Stimulated activated CD8-positive, alpha-beta memory T cell treated with anti-CD3 and anti-CD28 coated beads, Interleukin-2, amount 100 ng/mL, for 1 hour (primary cell): ENCODE results near the gene RPS28.
"Not testable (repeated sequence)": the region's sequence is repeated elsewhere in the genome, so short reads cannot be mapped to it uniquely, and the experiment has no call there.

Experiments used
- DNase-seq, 2 donors: peaks; one replicate each; pipeline ENCODE4 v3.0.0-alpha.2; 2020; ENCODE audit warnings: low read depth in 2 of 2

RPS28 gene

DNA sequence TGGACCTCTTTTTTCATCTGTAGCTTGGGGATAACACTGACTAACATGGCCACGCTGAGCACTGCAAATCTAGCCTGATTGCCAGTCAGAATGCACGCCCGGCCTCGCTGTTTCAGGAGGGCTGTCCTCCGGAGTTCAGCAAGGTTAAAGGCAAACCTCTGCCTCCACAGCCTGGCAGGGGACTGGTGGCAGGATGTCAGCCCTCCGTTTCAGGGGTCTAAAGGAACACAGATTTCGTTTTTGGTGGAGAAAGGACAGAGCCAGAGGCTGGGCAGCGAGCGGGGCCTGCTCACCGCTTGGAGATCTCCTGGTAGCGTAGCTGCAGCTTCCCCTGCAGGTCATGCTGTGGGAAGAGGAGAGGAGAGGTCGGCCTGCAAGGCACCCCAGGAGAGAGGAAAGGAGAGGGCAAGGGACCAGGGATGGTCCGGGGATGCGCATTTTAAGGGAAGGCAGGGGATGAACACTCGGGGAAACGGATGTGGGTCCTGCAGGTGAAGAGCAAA is 681 bp upstream of the RPS28 start:
- no peak for DNase-seq

DNA sequence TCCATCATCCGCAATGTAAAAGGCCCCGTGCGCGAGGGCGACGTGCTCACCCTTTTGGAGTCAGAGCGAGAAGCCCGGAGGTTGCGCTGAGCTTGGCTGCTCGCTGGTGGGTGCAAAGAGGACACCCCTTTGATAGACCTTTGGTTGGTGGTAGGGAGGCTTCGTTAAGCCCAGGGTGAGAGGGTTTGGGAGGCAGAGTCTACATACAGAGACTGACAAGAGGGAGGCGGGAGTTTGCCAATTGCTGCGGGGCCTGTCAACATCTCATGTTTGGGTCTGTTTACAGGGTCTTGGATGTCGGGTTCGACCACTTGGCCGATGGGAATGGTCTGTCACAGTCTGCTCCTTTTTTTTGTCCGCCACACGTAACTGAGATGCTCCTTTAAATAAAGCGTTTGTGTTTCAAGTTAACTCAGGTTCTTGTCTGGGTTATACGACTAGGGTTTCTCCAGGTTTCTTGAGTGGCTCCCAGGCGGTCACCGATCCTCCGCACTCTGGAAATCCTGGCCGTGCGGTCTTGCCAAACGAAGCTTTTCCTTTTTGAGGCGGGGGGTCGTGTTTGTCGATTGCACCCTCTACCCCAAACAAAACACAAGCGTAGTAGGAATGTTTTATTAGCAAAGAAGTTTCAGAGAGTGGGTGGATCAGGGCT is 816 bp downstream of the RPS28 start:
- DNase-seq: no peak

DNA sequence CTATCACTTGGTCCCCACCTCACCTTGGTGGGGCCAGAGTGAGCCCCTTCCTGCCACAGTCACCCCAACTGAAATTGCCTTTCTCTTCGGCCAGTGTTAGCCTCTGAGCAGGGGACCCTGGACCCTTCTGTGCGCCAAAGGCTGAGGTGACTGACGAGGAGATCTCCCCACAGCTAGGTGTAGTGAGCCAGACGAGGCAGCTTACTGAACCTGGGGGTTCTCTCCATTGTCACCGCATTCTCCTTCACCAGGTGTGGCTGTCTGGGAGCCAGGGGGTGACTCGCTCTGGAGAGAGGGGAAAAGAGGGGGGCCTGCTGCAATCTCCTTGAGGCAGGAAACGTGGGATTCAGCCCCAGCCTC is 1.3 kb downstream of the RPS28 start:
- DNase-seq: no peak

DNA sequence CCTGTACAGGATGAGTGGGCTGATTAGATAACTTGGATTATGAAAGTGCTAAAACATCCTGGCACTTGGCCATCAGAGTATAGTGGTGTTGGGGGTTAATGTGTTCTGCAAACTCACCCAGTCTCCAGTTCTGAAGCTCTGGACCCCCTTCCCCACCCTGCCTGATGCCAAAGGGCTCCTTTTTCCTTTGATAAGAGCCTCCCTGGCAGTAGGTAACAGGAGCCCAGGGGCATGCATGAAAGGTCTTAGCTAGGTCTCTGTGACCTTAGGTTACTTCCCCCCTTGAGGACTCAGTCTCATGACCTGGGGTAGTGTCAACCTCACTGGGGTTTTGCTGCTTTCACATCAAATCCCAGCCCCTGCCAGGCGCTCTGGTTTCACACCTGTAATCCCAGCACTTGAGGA is 2.5 kb downstream of the RPS28 start:
- no peak for DNase-seq

DNA sequence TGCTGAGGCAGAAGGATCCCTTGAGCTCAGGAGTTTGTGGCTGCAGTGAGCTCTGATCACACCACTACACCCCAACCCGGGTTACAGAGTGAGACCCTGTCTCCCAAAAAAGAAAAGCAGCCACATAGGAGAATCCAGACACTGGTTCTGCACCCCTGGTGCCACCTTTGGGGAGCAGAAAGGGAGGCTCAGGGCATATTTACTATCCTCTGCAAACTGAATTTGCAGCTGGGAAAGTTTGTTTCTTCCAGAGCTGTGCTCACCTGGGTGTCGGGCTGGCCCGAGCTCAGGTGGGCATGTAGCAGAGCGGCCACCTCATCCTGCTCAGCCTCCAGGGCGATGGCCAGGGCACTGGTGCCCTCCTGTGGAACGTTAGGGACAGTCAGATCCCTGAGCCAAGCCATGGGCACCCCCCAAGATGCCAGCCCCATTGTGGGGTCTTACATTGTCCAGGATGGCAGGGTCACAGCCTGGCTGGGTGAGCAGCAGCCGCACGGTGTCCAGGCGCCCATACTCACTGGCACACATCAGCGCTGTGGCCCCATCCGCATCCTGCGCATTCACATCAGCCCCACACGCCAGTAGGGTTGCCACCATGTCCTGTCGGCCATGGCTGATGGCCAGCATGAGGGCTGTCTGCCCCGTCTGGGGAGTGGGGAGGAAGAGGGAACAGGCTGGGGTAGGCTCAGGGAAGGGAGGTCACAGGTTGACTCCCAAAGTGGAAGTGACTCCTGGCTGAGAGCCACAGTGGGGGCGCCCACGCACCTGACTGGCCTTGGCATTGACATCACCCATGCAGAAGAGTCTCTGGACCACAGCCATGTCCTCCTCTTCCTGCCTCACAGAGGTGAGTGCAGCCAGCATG is 3.1 kb downstream of the RPS28 start:
- DNase-seq: no peak

DNA sequence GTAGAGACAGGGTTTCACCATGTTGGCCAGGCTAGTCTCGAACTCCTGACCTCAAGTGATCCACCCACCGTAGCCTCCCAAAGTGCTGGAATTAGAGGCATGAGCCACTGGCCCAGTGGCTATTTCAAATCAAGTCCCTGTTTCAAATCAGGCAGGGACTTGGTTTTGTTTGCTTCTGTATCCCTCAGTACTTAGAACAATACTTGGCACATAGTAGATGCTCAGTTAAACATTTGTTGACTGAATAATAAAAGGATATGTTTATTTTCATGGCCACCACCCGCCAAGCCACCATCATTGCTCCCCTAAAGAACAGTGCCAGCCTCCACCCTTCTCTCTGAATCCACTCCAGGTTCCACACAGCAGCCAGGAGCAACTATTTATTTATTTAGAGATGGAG is 4.2 kb downstream of the RPS28 start:
- DNase-seq: no peak

DNA sequence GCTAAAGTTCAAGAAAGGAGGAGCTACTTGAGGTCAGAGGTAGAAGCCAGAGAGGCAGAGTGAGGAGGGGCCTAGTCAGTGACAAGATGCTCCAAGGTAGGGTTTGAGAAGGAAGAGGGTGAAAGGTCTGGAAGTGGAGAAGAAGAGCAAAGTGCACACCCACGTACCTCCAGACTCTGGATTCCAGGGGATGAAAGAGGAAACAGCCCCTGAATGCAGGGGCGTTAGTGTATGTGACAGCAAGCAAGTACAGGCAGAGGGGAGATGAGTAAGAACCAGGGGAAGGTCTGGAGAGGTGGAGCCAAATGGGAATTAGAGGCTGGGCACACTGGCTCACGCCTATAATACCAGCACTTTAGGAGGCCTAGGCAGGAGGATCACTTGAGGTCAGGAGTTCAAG is 8.7 kb downstream of the RPS28 start:
- no peak for DNase-seq

DNA sequence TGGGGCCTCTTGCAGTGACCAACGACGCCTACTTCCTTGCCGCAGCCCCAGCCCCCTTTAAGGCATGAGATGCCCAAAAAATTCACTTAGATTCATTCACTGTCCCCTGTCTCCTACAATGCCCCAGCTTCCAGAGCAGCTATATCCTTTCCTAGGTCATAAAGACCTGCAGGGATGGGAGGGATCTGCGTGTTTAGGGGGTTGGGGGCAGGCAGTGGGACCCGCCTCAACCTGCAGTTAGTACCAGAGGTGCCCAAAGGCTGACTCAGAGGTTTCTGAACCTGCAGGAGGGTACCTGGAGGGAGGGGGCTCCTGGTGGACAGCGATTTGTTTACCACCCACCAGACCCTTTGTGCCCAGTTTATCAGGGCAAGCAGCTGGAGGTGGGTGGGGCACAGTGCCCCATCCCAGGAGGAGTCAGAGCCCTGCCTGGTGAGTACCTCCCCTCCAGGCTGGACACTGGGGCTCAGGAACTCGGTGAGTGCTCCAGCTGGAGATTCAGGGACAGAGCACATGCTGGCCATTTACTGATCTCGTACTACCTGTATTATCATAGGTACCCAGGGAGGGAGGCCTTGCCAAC is 10.1 kb downstream of the RPS28 start:
- no peak for DNase-seq

DNA sequence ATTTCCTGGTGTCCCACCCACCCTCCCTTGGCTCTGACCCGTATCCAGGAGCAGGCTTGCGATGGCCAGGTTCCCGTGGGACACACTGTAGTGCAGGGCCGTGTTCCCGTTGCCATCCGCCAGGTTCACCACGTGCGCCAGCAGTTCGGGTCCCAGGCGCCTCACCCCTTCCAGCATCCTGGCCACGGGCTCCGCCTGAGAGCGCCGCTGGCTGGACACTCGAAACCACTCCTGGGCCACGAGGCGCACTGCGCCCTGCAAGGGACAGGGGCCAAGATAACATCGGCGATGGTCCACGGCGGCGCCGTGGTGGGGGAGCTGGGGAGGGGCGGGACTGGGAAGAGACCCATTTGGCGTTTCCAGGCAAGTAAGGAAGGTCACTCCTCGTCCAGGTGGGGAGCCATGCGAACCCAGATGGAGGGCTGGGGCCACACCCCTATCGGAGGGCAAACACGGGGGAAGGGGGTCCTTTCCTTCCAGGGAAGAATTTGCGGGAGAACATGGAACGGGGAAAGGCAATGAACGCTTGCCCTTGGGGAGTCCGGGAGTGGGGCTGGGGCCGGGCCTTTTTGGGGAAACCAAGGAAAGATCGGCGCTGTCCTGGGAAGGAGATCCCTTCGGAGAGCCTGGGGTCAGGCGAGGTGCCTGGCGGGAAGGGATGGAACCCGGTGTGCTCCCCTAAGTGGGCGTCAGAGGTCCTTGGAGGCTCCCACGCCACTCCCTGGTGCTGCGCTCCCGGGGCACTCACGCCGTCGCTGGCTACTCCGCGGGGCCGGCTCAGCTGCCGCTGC is 11.9 kb downstream of the RPS28 start:
- DNase-seq: no peak

DNA sequence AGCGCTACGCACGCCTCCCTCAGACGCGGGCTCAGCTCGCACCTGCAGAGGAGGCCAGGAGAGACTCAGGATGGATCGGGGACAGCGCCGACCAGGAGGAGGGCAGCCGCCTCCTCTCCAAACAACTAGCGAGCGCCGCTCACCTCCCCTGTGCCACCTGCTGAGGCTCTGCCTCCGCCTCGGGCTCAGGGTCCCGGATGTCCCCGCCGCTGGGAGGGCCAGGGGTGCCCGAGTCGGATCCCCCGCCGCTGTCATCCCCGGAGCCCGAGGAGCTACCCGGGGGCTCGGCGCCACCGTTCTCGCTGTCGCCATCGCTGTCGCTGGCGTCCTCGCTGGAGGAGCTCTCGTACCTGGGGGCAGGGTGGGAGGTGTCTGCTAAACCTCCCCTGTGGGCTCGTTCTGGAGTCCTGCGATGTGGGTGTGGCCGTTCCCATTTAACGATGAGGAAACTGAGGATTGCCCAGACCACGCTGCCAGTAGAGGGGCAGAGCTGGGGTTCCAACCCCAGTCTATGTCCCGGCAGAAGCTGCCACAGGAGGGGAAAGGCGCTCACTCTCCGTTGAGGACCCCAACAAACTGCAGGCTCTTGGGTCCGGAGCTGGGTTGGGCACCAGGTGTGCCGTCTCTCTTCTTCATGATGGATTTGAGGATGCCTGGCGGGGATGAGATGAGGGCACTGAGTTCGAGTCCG is 12.6 kb downstream of the RPS28 start:
- DNase-seq: no peak

DNA sequence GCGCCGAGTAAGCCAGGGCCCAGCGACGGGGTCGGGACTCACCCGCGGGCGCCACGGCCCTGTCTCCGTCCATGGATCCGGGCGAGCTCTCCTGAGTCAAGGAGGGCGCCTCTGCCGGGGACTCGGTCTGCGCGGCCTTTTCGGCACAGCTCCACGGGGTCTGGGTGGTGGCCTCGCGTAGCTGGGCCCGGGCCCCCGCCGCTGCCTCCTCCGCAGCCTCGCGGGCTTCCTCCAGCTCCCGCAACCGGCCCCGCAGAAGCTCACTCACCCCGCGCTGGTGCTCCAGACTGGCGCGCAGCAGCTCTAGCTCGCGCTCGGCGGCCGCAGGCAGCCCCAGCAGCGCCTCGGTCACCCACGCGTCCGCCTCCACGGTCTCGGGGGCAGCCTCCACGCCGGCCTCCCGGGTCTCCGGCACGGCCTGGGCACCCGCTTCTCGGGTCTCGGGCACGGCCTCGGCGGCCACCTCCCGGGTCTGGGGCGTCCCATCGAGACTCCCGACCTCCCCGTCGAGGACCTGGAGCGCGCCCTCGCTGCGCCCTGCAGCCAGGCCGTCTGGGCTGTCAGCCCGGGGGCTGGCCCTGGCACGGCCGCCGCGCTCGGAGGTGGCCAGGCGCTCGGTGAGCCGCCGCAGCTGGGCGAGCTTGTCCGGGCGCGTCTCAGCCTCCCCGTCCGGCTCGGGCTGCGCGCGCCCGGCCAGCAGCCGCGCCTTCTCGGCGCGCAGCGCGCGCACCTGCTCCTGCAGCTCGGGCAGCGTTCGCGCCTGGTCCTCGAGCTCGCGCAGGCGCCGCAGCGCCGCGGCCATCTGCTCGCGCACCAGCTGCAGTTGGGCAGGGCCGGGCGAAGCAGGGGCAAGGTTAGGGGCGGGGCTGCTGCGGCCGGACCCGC is 13.4 kb downstream of the RPS28 start:
- no peak for DNase-seq

DNA sequence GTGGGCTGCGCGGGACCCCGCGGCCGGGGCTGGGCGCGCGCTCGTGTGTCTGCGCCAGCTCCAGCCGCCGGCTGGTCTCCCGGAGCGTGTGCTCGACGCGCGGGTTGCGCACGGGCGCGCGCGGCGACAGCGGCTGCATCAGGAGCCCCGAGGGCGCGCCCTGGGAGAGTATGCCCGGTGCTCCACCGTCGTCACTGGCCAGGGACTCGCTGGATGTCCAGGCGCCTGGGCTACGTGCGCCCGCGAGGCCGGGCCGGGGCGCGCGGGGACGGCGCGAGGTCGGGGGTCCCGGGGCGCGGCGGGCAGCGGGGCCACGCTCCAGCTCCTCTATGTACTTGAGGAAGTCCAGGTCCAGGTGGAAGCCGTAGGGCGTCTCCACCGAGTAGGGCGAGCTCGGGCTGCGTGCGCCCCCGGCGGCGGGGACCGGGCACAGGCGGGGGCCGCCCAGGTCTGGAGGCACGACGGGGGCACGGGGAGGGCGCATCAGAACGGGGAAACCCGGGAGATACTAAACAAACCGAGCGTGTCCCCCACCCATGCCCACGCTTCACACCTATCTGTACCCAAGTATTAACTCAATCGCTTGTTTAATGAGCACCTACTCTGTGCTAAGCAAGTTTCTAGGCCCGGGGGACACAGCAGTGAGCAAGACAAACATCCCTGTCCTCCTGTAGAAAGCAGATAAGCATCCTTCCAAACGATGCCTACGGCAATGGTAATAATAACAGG is 14.2 kb downstream of the RPS28 start:
- DNase-seq: no peak

DNA sequence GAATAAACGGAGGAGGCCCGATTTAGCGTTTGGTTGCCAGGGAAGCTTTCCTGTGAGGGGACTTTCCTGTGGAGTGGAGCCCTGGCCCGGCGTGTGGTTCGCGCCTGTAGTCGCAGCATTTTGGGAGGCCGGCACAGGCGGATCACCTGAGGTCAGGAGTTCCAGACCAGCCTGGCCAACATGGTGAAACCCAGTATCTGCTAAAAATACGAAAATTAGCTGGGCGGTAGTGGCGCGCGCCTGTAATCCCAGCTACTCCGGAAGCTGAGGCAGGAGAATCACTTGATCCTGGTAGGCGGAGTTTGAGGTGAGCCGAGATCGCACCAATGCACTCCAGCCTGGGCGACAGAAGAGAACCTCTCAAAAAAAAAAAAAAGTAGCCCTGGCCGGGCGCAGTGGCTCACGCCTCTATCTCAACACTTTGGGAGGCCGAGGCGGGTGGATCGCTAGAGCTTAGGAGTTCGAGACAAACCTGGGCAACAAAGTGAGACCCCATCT is 14.8 kb downstream of the RPS28 start:
- no peak for DNase-seq

DNA sequence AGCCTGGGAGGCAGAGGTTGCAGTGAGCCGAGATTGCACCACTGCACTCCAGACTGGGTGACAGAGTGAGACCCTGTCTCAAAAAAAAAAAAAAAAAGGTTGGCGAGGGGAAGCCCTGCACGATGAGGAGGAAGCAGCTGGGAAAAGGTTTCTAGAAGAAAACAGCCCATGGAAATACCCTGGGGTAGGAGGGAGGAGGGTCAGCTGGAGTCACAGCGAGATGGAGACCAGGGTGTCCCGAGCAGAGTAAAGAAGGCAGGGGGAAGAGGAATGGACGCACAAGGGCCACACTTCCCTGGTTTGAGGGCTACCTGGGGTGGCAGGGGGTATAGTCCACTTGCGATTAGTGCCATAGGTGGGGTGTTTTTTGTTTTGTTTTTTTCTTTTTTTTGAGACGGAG is 15.4 kb downstream of the RPS28 start:
- DNase-seq: no peak

DNA sequence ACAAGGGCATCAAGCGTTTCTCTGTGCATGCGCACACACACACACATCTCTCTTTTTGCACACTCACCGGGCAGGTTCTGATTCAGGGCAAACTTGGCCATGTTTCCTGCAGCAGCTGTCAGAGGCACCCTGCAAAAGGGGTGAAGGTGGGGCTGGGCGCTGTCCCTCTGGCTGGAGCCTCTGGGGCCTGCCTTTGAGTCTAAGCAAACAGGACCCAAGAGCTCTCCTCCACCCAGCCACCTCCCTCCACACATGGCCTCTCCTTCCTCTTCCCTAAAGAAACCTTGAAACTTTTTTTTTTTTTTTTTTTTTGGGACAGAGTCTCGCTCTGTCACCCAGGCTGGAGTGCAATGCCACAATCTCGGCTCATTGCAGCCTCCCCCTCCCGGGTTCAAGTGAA is 16.4 kb downstream of the RPS28 start:
- no peak for DNase-seq

DNA sequence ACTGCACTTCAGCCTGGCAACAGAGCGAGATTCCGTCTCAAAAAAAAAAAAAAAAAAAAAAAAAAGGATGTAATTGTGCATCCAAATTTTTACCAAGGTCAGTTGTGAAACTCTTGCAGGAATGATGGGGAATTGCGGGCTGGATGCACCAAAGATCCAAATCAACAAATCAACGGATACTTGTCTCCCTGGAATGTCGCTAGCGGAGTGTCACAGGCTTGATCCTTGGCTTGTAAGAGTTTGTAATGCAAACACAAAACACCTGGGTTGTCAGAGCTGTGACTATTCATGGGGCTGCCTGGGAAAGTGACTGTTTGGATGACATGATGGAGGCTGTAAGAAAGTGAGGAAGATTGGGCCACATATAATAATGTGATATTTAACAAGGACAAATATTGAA is 17.5 kb downstream of the RPS28 start:
- no peak for DNase-seq

DNA sequence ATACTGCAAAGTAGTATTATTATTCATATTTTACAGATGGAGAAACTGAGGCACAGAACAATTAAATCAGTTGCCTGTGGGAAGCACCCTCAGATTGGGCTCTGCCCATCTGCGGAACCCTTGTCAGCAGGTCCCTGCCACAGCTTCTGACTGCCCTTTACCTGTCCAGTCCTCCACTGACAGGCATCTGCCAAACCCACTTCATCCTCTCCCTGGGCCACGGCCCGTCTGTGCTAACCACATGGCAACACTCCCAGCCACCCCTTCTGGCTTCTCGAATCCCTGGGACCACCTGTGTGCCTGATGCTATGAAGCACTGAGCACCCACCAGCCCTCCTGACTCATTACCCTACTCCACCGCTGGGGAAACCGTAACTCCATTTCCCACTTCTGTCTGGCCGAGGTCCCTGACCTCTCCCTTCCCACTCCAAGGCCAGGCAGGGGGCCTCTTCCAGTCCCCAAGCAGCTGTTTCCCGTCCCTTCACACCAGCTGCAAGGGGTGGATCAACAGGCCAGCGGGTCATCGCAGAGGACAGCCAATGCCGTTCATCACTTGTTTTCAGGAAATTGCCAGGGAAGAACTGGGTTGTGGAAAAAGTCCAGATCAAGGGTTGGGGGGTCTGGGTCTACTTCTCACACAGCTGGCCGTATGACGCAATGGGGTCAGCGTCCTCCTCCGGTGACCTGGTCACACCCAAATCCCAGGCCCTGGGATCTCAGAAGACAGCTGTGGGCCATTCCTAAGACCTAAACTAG is 19.2 kb downstream of the RPS28 start:
- no peak for DNase-seq

DNA sequence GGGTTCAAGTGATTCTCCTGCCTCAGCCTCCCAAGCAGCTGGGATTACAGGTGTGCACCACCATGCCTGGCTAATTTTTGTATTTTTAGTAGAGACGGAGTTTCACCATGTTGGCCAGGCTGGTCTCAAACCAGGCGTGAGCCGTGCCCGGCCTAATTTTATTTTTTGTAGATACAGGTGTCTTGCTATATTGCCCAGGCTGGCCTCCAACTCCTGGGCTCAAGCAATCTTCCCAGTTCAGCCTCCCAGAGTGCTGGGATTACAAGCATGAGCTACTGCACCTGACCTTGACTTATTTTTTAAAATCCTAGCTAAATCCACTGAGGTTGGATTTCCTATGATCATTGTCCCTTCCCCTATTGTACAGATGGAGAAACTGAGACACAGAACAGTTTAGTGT is 20.2 kb downstream of the RPS28 start:
- DNase-seq: not testable (repeated sequence)

DNA sequence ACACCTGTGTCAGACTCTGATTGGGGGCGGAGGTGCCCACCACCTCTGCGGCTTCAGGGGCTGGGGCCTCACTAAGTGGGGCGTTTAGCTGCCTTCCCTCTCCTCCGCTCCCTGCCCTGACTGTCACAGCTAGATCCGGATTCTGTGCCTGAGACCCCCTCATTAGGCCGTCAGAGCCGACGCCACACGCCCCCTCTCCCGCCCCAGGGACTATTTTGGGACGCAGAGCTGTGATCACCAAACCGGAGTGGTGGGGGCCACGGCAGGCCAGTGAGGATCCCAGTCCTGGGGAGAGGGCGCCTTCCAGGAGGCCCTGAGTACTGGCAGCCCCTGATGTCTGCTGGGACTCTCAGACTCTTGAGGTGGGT is 21.0 kb downstream of the RPS28 start:
- DNase-seq: no peak
